GM18951 (cell line): ENCODE measurements around the gene FAM53C.
"Not testable (repeated sequence)": the region's sequence is repeated elsewhere in the genome, so short reads cannot be mapped to it uniquely, and the experiment has no call there.

Experiments
- POLR2A ChIP-seq: IDR thresholded peaks from 4 replicates; pipeline ENCODE4 v1.6.1; 2011; ENCODE audit warnings: mild to moderate bottlenecking; ENCODE audit not compliant: insufficient read length, insufficient read depth; ENCODE audit errors: extremely low read depth
- in situ Hi-C: fragments of 300-500 bp; cut with MboI; formaldehyde crosslinking; loops from one replicate; pipeline ENCODE4 v1.12.0; 2022; ENCODE audit warnings: low sequenced_read_pairs, mixed read lengths, inconsistent platforms; ENCODE audit not compliant: unreplicated experiment

The FAM53C gene

DNA sequence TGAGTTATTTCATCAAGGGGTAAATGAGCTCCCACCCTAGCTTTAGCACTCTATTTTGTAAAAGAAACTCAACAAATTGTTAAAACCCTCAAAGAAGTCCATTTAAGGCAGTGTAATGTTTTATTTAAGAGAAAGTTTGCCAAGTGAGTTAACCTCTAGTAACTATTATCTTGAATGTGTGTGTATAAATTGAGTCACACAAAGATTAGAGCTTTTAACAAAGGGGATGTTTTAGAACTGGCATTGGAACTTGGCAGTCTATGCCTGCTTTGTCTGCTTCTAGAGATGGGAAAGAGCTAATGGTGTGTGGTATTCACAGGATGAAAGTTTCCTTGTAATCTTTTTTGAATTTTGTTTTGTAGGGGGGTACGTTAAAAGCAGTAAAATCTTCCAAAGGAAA lies 47.6 kb downstream of the FAM53C start:
- TF ChIP-seq POLR2A = no peak
- in situ Hi-C loops = no loop called here

DNA sequence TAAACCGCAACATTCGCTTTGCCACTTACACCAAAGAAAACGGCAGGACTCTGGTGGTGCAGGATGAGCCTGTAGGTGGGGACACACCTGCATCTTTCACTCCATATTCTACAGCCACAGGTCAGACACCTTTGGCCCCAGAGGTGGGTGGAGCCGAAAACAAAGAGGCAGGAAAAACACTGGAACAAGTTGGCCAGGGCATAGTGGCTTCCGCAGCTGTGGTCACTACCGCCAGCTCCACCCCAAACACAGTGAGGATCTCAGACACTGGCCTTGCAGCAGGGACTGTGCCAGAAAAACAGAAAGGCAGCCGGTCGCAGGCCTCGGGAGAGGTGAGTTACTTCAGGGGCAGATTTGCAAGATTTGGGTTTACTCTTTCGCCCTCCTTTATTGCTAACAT lies 48.2 kb downstream of the FAM53C start:
- in situ Hi-C loops = no loop called here
- TF ChIP-seq POLR2A = no peak

GRCh38 chr5:138389332-138389731 lies 51.3 kb downstream of the FAM53C start:
- TF ChIP-seq POLR2A = no peak
- in situ Hi-C loops = no loop called here

DNA sequence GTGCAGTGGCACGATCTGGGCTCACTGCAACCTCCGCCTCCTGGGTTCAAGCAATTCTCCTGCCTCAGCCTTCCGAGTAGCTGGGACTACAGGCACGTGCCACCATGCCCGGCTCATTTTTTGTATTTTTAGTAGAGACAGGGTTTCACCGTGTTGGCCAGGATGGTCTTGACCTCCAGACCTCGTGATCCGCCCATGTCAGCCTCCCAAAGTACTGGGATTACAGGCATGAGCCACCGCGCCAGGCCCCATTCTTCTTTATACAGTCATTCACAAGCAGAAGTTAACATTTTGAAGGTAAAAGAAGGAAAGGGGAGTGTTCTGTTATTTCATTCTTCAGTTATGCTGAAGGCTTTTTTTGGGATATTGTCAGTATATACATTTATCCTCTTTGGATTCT lies 51.8 kb downstream of the FAM53C start:
- in situ Hi-C loops = not testable (repeated sequence)

GRCh38 chr5:138391859-138392386 lies 53.9 kb downstream of the FAM53C start:
- TF ChIP-seq POLR2A = no peak
- in situ Hi-C loops = no loop called here
